WTC11 (cell line): Measurements from ENCODE around the gene GPR39. TPM values are rescaled to one million over a fixed set of nuclear protein-coding genes. Genes with fewer than 3 reads are reported as not detected.
A peak's percentile ranks its signal among the peaks of the same experiment; 100 is the strongest.

Source experiments
- ATAC-seq: fragments of 200-7000 bp; cut with Tn5 transposase; 2 replicates; pipeline ENCODE4 v1.10.0; 2021; ENCODE audit warnings: mild to moderate bottlenecking, moderate library complexity
- CTCF ChIA-PET: fragments of 300-600 bp; sonication (Branson Sonifier 250); formaldehyde crosslinking; loops from one replicate; lab custom pipeline; 2021; ENCODE audit warnings: antibody characterized with exemption; lab: Charles Lee
- POLR2A ChIA-PET: fragments of 350-600 bp; sonication (Branson Sonifier 250); formaldehyde crosslinking; loops from one replicate; lab custom pipeline; 2021; ENCODE audit warnings: antibody characterized with exemption; lab: Charles Lee
- DNase-seq: peaks from one replicate; pipeline ENCODE4 v3.0.0; 2021; ENCODE audit warnings: low spot score
- H3K27ac Mint-ChIP-seq: 2 replicates; pipeline ENCODE4 v1.8.0; 2021; ENCODE audit warnings: mixed read lengths
- H3K27me3 Mint-ChIP-seq: 2 replicates; pipeline ENCODE4 v1.8.0; 2021; ENCODE audit warnings: low read depth, mild to moderate bottlenecking, moderate library complexity, mixed read lengths
- H3K36me3 Mint-ChIP-seq: 2 replicates; pipeline ENCODE4 v1.8.0; 2021; ENCODE audit warnings: mixed read lengths
- H3K4me1 Mint-ChIP-seq: 2 replicates; pipeline ENCODE4 v1.8.0; 2022; ENCODE audit warnings: mixed read lengths
- H3K4me3 Mint-ChIP-seq: 2 replicates; pipeline ENCODE4 v1.8.0; 2021; ENCODE audit warnings: mild to moderate bottlenecking, moderate library complexity, mixed read lengths
- H3K9me3 Mint-ChIP-seq: 2 replicates; pipeline ENCODE4 v1.8.0; 2021; ENCODE audit warnings: mixed read lengths
- AR ChIP-seq: fragments of 250-450 bp; sonication (Bioruptor Pico); IDR thresholded peaks from 2 replicates; pipeline ENCODE4 v1.9.0; 2021; ENCODE audit warnings: mild to moderate bottlenecking
- ARID4B ChIP-seq: sonication (generic); formaldehyde crosslinking; IDR thresholded peaks from 2 replicates; pipeline ENCODE4 v1.8.0; 2023; ENCODE audit warnings: missing genetic modification reagents, mild to moderate bottlenecking, borderline replicate concordance
- E2F5 ChIP-seq: sonication (generic); formaldehyde crosslinking; IDR thresholded peaks from 2 replicates; pipeline ENCODE4 v1.8.1; 2022; ENCODE audit warnings: mild to moderate bottlenecking, moderate library complexity, missing genetic modification reagents
- KAT7 ChIP-seq: sonication (generic); formaldehyde crosslinking; IDR thresholded peaks from 2 replicates; pipeline ENCODE4 v1.8.1; 2023; ENCODE audit warnings: missing genetic modification reagents, mild to moderate bottlenecking, borderline replicate concordance
- MLX ChIP-seq: sonication (generic); formaldehyde crosslinking; IDR thresholded peaks from 2 replicates; pipeline ENCODE4 v1.8.1; 2023; ENCODE audit warnings: mild to moderate bottlenecking, missing genetic modification reagents, moderate library complexity
- PRDM15 ChIP-seq: sonication (generic); formaldehyde crosslinking; IDR thresholded peaks from 2 replicates; pipeline ENCODE4 v1.8.0; 2022; ENCODE audit warnings: missing genetic modification reagents
- RELA ChIP-seq: sonication (generic); formaldehyde crosslinking; IDR thresholded peaks from 2 replicates; pipeline ENCODE4 v1.8.1; 2022; ENCODE audit warnings: missing genetic modification reagents, mild to moderate bottlenecking, borderline replicate concordance
- TP53 ChIP-seq: sonication (generic); formaldehyde crosslinking; IDR thresholded peaks from 2 replicates; pipeline ENCODE4 v1.8.1; 2023; ENCODE audit warnings: mild to moderate bottlenecking, missing genetic modification reagents
- USF1 ChIP-seq: sonication (generic); formaldehyde crosslinking; IDR thresholded peaks from 2 replicates; pipeline ENCODE4 v1.8.0; 2022; ENCODE audit warnings: mild to moderate bottlenecking, missing genetic modification reagents
- ZNF263 ChIP-seq: sonication (generic); formaldehyde crosslinking; IDR thresholded peaks from 2 replicates; pipeline ENCODE4 v1.8.1; 2022; ENCODE audit warnings: low read depth, mild to moderate bottlenecking, moderate library complexity, missing genetic modification reagents
- ZNF281 ChIP-seq: sonication (generic); formaldehyde crosslinking; IDR thresholded peaks from 2 replicates; pipeline ENCODE4 v1.8.0; 2023; ENCODE audit warnings: mild to moderate bottlenecking, missing genetic modification reagents
- ZNF396 ChIP-seq: fragments of 250-450 bp; sonication (Bioruptor Pico); IDR thresholded peaks from 2 replicates; pipeline ENCODE4 v1.8.0; 2021; ENCODE audit warnings: mild to moderate bottlenecking, moderate library complexity, borderline replicate concordance
- ZNF423 ChIP-seq: fragments of 250-450 bp; sonication (Bioruptor Pico); IDR thresholded peaks from 2 replicates; pipeline ENCODE4 v2.1.2; 2022; ENCODE audit warnings: mild to moderate bottlenecking, moderate library complexity
- ZNF532 ChIP-seq: fragments of 250-450 bp; sonication (Bioruptor Pico); IDR thresholded peaks from 2 replicates; pipeline ENCODE4 v1.9.0; 2021; ENCODE audit warnings: mild to moderate bottlenecking, borderline replicate concordance
- total RNA-seq: library from RNA; stranded (reverse); gene quantifications from 3 replicates; pipeline ENCODE4 v1.2.3, GENCODE V29; 2021

Gene GPR39
- total RNA-seq, 1 experiment from 2014 or later = 0.74 TPM

GRCh38 chr2:132669908-132670495 is 253.4 kb downstream of the GPR39 start, which contains the start of gene LYPD1:
TSS of gene LYPD1 (minus strand) at chr2:132670205. CDS start at chr2:132669932, 273 bp downstream.
- H3K27ac Mint-ChIP-seq = no peak within 1 kb of the TSS
- peaks cover 21% of the 10 kb centered on the region for H3K4me1 Mint-ChIP-seq
- peak; percentile 39 for ATAC-seq
- CTCF ChIA-PET = interaction anchor here (0.6 to 3.1 kb wide), 11 partner anchors 11 to 501 kb away, joined by 3 to 22 read pairs (median 5); no protein-coding TSS in a partner anchor
- no peaks in the 10 kb centered on the region for H3K9me3 Mint-ChIP-seq
- POLR2A ChIA-PET = interaction anchor here (0.7 kb wide), 1 partner anchor 19 kb away, joined by 4 read pairs; no protein-coding TSS in a partner anchor
- H3K36me3 Mint-ChIP-seq = no peaks in the 10 kb centered on the region
- peaks cover 92% of the 10 kb centered on the region for H3K27me3 Mint-ChIP-seq
- H3K4me3 Mint-ChIP-seq = peak within 1 kb of the TSS; percentile 82
- DNase-seq = peak; percentile 62
- TF ChIP-seq PRDM15 (CRISPR knock-in tag) = no peak
- no peak for TF ChIP-seq ZNF423
- peak; percentile 42; the same call in 1 of the 2 replicates for TF ChIP-seq ZNF263 (CRISPR knock-in tag)
- TF ChIP-seq ZNF281 (CRISPR knock-in tag) = no peak
- 0 out of 2 replicates have a peak, but pooled peaks have one; percentile 23 for TF ChIP-seq TP53 (CRISPR knock-in tag)
- no peak for TF ChIP-seq ZNF396 (CRISPR knock-in tag)
- TF ChIP-seq ZNF532 (CRISPR knock-in tag) = no peak
- TF ChIP-seq ARID4B (CRISPR knock-in tag) = no peak; the same call in 1 of the 2 replicates
- no peak for TF ChIP-seq MLX
- 0 out of 2 replicates have a peak, but pooled peaks have one; percentile 22 for TF ChIP-seq E2F5
- TF ChIP-seq KAT7 (CRISPR knock-in tag) = no peak; the same call in 1 of the 2 replicates
- 0 out of 2 replicates have a peak, but pooled peaks have one; percentile 41 for TF ChIP-seq RELA (CRISPR knock-in tag)
- peak; percentile 87 for TF ChIP-seq USF1 (CRISPR knock-in tag)
- no peak for TF ChIP-seq AR
